GM18870 (cell line): ENCODE measurements around the gene BSPRY.
"Not testable (repeated sequence)": the region's sequence is repeated elsewhere in the genome, so short reads cannot be mapped to it uniquely, and the experiment has no call there.

Source experiments
- ATAC-seq: cut with Tn5 transposase; IDR thresholded peaks from one replicate; pipeline ENCODE4 v1.9.1; 2021; ENCODE audit warnings: moderate library complexity; ENCODE audit not compliant: unreplicated experiment

BSPRY gene

GRCh38 chr9:113341712-113342410, 7.5 kb upstream of the BSPRY start:
- ATAC-seq: no peak

GRCh38 chr9:113343732-113344231, 5.6 kb upstream of the BSPRY start:
- no peak for ATAC-seq

GRCh38 chr9:113345190-113345589, 4.2 kb upstream of the BSPRY start:
- ATAC-seq: no peak

- ATAC-seq: no peak
Observed at GRCh38 chr9:113345671-113346070, 3.7 kb upstream of the BSPRY start.

GRCh38 chr9:113348437-113348836, 904 bp upstream of the BSPRY start:
- ATAC-seq: no peak

- no peak for ATAC-seq
Observed at GRCh38 chr9:113349066-113349444, 286 bp upstream of the BSPRY start.

GRCh38 chr9:113350107-113350661, 843 bp downstream of the BSPRY start:
- ATAC-seq: no peak

GRCh38 chr9:113350937-113351336, 1.6 kb downstream of the BSPRY start:
- no peak for ATAC-seq

- no peak for ATAC-seq
Observed at GRCh38 chr9:113352006-113352405, 2.7 kb downstream of the BSPRY start.

GRCh38 chr9:113352411-113352810, 3.1 kb downstream of the BSPRY start:
- no peak for ATAC-seq

GRCh38 chr9:113355040-113355596, 5.8 kb downstream of the BSPRY start:
- no peak for ATAC-seq

- ATAC-seq: no peak
Observed at GRCh38 chr9:113356686-113357292, 7.4 kb downstream of the BSPRY start.

GRCh38 chr9:113359385-113359784, 10.0 kb downstream of the BSPRY start:
- no peak for ATAC-seq

GRCh38 chr9:113360242-113360842, 11.0 kb downstream of the BSPRY start:
- no peak for ATAC-seq

- no peak for ATAC-seq
Observed at GRCh38 chr9:113361304-113362018, 12.1 kb downstream of the BSPRY start.

- no peak for ATAC-seq
Observed at GRCh38 chr9:113363336-113363735, 14.0 kb downstream of the BSPRY start.

- ATAC-seq: no peak
Observed at GRCh38 chr9:113364951-113365350, 15.6 kb downstream of the BSPRY start.

- ATAC-seq: not testable (repeated sequence)
Observed at GRCh38 chr9:113365652-113366051, 16.3 kb downstream of the BSPRY start.

- ATAC-seq: no peak
Observed at GRCh38 chr9:113368348-113368981, 19.1 kb downstream of the BSPRY start.
